ENCODE measurements around the gene SLC29A2. TPM values are rescaled to one million over a fixed set of nuclear protein-coding genes. Genes with fewer than 3 reads are reported as not detected.
A peak's percentile ranks its signal among the peaks of the same experiment; 100 is the strongest.

The SLC29A2 gene
- total RNA-seq, 1 donor from 2014 or later = 2.8 TPM

- DNase-seq = no peak
- peaks cover 11% of the 10 kb centered on the region for H3K9me3 Mint-ChIP-seq (ENCODE audit: unreplicated experiment)
- TF ChIP-seq, protein P1, sequence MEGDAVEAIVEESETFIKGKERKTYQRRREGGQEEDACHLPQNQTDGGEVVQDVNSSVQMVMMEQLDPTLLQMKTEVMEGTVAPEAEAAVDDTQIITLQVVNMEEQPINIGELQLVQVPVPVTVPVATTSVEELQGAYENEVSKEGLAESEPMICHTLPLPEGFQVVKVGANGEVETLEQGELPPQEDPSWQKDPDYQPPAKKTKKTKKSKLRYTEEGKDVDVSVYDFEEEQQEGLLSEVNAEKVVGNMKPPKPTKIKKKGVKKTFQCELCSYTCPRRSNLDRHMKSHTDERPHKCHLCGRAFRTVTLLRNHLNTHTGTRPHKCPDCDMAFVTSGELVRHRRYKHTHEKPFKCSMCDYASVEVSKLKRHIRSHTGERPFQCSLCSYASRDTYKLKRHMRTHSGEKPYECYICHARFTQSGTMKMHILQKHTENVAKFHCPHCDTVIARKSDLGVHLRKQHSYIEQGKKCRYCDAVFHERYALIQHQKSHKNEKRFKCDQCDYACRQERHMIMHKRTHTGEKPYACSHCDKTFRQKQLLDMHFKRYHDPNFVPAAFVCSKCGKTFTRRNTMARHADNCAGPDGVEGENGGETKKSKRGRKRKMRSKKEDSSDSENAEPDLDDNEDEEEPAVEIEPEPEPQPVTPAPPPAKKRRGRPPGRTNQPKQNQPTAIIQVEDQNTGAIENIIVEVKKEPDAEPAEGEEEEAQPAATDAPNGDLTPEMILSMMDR (IDR thresholded peaks at IDR 0.05; ENCODE audit: partially characterized antibody, unreplicated experiment) = no peak
- peaks cover 16% of the 10 kb centered on the region for H3K4me1 Mint-ChIP-seq (ENCODE audit: low read depth, unreplicated experiment)
- H3K4me3 Mint-ChIP-seq (ENCODE audit: unreplicated experiment) = no peak overlapping the region
- no peak overlapping the region for H3K27ac Mint-ChIP-seq (ENCODE audit: unreplicated experiment)
- no peaks in the 10 kb centered on the region for H3K36me3 Mint-ChIP-seq (ENCODE audit: unreplicated experiment)
- H3K27me3 Mint-ChIP-seq (ENCODE audit: unreplicated experiment) = peaks cover 11% of the 10 kb centered on the region
Measured at GRCh38 chr11:66413167-66413566, 41.6 kb upstream of the SLC29A2 start.

DNA sequence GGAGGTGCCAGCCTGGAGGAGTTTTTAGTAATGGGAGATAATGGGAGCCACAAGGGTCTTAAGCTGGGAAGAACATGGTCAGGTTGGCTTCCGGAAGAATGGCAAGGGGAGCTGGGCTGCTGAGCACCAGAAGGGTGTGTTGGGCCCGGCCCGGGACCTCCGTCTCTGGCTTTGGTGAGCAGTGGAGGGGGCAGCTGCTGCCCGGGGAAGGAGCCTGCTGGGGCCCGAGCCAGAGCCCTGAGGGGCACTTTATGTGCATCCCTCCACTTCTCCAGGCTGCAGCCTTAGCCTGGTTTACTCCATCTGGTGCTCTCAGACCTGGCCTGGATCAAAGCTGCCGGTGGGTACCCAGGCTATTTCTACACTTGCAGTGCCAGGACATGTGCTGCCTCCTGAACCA lies 40.5 kb upstream of the SLC29A2 start:
- H3K4me3 Mint-ChIP-seq (ENCODE audit: unreplicated experiment) = peak overlapping the region; percentile 23
- H3K27ac Mint-ChIP-seq (ENCODE audit: unreplicated experiment) = no peak overlapping the region
- H3K4me1 Mint-ChIP-seq (ENCODE audit: low read depth, unreplicated experiment) = peaks cover 5% of the 10 kb centered on the region
- TF ChIP-seq, protein P1 (IDR thresholded peaks at IDR 0.05; ENCODE audit: partially characterized antibody, unreplicated experiment) = no peak
- DNase-seq = no peak
- peaks cover 8% of the 10 kb centered on the region for H3K27me3 Mint-ChIP-seq (ENCODE audit: unreplicated experiment)
- H3K9me3 Mint-ChIP-seq (ENCODE audit: unreplicated experiment) = peaks cover 9% of the 10 kb centered on the region
- no peaks in the 10 kb centered on the region for H3K36me3 Mint-ChIP-seq (ENCODE audit: unreplicated experiment)

DNA sequence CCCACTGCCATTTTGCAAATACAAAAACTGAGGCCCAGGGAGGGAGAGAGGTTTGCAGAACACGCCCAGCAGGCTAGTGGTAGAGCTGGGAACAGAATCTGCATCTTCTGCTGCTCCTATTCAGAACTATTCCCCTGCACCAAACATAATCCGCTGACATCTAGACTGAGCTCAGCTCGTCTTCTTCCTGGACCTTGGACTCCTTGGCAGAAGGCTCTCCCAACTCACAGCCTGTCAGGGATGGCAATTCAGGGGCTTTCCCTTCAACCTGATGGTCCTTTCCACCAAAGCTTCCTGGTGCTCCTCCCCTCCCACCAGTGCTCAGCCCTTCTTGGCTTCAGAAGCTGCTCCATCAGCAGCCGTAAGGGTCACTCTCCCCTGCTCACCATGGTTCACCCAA lies 39.8 kb upstream of the SLC29A2 start:
- peaks cover 9% of the 10 kb centered on the region for H3K9me3 Mint-ChIP-seq (ENCODE audit: unreplicated experiment)
- H3K27me3 Mint-ChIP-seq (ENCODE audit: unreplicated experiment) = peaks cover 8% of the 10 kb centered on the region
- H3K27ac Mint-ChIP-seq (ENCODE audit: unreplicated experiment) = no peak overlapping the region
- H3K4me3 Mint-ChIP-seq (ENCODE audit: unreplicated experiment) = no peak overlapping the region
- H3K36me3 Mint-ChIP-seq (ENCODE audit: unreplicated experiment) = no peaks in the 10 kb centered on the region
- TF ChIP-seq, protein P1 (IDR thresholded peaks at IDR 0.05; ENCODE audit: partially characterized antibody, unreplicated experiment) = no peak
- DNase-seq = no peak
- H3K4me1 Mint-ChIP-seq (ENCODE audit: low read depth, unreplicated experiment) = peaks cover 5% of the 10 kb centered on the region

DNA sequence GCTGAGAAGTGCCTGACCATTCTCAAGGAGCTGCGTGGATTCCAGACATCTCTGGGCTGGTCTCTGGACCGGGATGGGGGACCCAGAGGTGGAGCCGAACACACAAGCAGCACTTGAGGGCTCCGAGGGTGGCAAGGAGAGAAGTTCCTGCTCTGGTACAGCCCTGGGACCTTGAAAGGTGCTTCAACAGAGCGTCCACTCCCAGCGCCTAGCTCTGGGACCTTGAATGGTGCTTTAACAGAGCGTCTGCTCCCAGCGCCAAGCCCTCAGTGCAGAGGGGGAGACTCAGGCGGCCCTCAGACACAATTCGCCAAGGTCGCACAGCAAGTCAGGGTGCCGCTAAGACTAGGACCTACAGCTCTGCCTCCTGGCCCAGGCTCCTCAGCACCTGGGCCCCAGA lies 38.6 kb upstream of the SLC29A2 start:
- H3K36me3 Mint-ChIP-seq (ENCODE audit: unreplicated experiment) = no peaks in the 10 kb centered on the region
- H3K4me3 Mint-ChIP-seq (ENCODE audit: unreplicated experiment) = no peak overlapping the region
- H3K27ac Mint-ChIP-seq (ENCODE audit: unreplicated experiment) = no peak overlapping the region
- TF ChIP-seq, protein P1 (IDR thresholded peaks at IDR 0.05; ENCODE audit: partially characterized antibody, unreplicated experiment) = no peak
- H3K9me3 Mint-ChIP-seq (ENCODE audit: unreplicated experiment) = peaks cover 11% of the 10 kb centered on the region
- H3K4me1 Mint-ChIP-seq (ENCODE audit: low read depth, unreplicated experiment) = peaks cover 5% of the 10 kb centered on the region
- no peak for DNase-seq
- peaks cover 8% of the 10 kb centered on the region for H3K27me3 Mint-ChIP-seq (ENCODE audit: unreplicated experiment)

- no peak overlapping the region for H3K27ac Mint-ChIP-seq (ENCODE audit: unreplicated experiment)
- H3K4me1 Mint-ChIP-seq (ENCODE audit: low read depth, unreplicated experiment) = peaks cover 5% of the 10 kb centered on the region
- H3K36me3 Mint-ChIP-seq (ENCODE audit: unreplicated experiment) = no peaks in the 10 kb centered on the region
- H3K9me3 Mint-ChIP-seq (ENCODE audit: unreplicated experiment) = peaks cover 7% of the 10 kb centered on the region
- peak overlapping the region; percentile 30 for H3K4me3 Mint-ChIP-seq (ENCODE audit: unreplicated experiment)
- TF ChIP-seq, protein P1 (IDR thresholded peaks at IDR 0.05; ENCODE audit: partially characterized antibody, unreplicated experiment) = no peak
- peaks cover 4% of the 10 kb centered on the region for H3K27me3 Mint-ChIP-seq (ENCODE audit: unreplicated experiment)
- DNase-seq = no peak
Measured at GRCh38 chr11:66409226-66409625, 37.7 kb upstream of the SLC29A2 start.
